ENCODE measurements around the gene NCKAP5. TPM values are rescaled to one million over a fixed set of nuclear protein-coding genes. Genes with fewer than 3 reads are reported as not detected.
A peak's percentile ranks its signal among the peaks of the same experiment; 100 is the strongest.

NCKAP5 gene
- total RNA-seq, 1 donor from 2014 or later, result 0.26 TPM

GRCh38 chr2:133489146-133489545 lies 79.1 kb downstream of the NCKAP5 start:
- FAIRE-seq (no peak), DNase-seq (ENCODE audit: low read depth) (no peak)
- no peaks in the 10 kb centered on the region for H3K36me3 ChIP-seq (ENCODE audit: control insufficient read depth, insufficient read depth, low read length)
- TF ChIP-seq CTCF (IDR thresholded peaks at IDR 0.05; ENCODE audit: insufficient read depth, low read length, severe bottlenecking), result no peak
- H3K27me3 ChIP-seq (ENCODE audit: control insufficient read depth, insufficient read depth, low read length), result no peaks in the 10 kb centered on the region
- H3K4me3 ChIP-seq (ENCODE audit: low read depth, low read length), result no peak overlapping the region

- no peak overlapping the region for H3K4me3 ChIP-seq (ENCODE audit: low read depth, low read length)
- TF ChIP-seq CTCF (IDR thresholded peaks at IDR 0.05; ENCODE audit: insufficient read depth, low read length, severe bottlenecking), result no peak
- no peaks in the 10 kb centered on the region for H3K36me3 ChIP-seq (ENCODE audit: control insufficient read depth, insufficient read depth, low read length)
- FAIRE-seq (no peak), DNase-seq (ENCODE audit: low read depth) (no peak)
- H3K27me3 ChIP-seq (ENCODE audit: control insufficient read depth, insufficient read depth, low read length), result no peaks in the 10 kb centered on the region
Observed at GRCh38 chr2:133486771-133487191, 81.5 kb downstream of the NCKAP5 start.

GRCh38 chr2:133485868-133486267 lies 82.4 kb downstream of the NCKAP5 start:
- FAIRE-seq (peak; percentile 23), DNase-seq (ENCODE audit: low read depth) (no peak)
- Histone ChIP-seq H3K36me3 (ENCODE audit: control insufficient read depth, insufficient read depth, low read length) (no peaks in the 10 kb centered on the region), H3K4me3 (ENCODE audit: low read depth, low read length) (no peak overlapping the region), H3K27me3 (ENCODE audit: control insufficient read depth, insufficient read depth, low read length) (no peaks in the 10 kb centered on the region)
- TF ChIP-seq CTCF (IDR thresholded peaks at IDR 0.05; ENCODE audit: insufficient read depth, low read length, severe bottlenecking), result no peak

- DNase-seq (ENCODE audit: low read depth) (no peak), FAIRE-seq (no peak)
- Histone ChIP-seq H3K36me3 (ENCODE audit: control insufficient read depth, insufficient read depth, low read length) (no peaks in the 10 kb centered on the region), H3K4me3 (ENCODE audit: low read depth, low read length) (no peak overlapping the region), H3K27me3 (ENCODE audit: control insufficient read depth, insufficient read depth, low read length) (no peaks in the 10 kb centered on the region)
- TF ChIP-seq CTCF (IDR thresholded peaks at IDR 0.05; ENCODE audit: insufficient read depth, low read length, severe bottlenecking), result no peak
Observed at GRCh38 chr2:133484784-133485183, 83.5 kb downstream of the NCKAP5 start.

- Histone ChIP-seq H3K27me3 (ENCODE audit: control insufficient read depth, insufficient read depth, low read length) (no peaks in the 10 kb centered on the region), H3K4me3 (ENCODE audit: low read depth, low read length) (no peak overlapping the region), H3K36me3 (ENCODE audit: control insufficient read depth, insufficient read depth, low read length) (no peaks in the 10 kb centered on the region)
- TF ChIP-seq CTCF (IDR thresholded peaks at IDR 0.05; ENCODE audit: insufficient read depth, low read length, severe bottlenecking), result no peak
- FAIRE-seq, result no peak
- DNase-seq (ENCODE audit: low read depth), result no peak
Observed at GRCh38 chr2:133484106-133484505, 84.2 kb downstream of the NCKAP5 start.

GRCh38 chr2:133483181-133483580 lies 85.1 kb downstream of the NCKAP5 start:
- DNase-seq (ENCODE audit: low read depth) (no peak), FAIRE-seq (no peak)
- H3K27me3 ChIP-seq (ENCODE audit: control insufficient read depth, insufficient read depth, low read length), result no peaks in the 10 kb centered on the region
- no peak for TF ChIP-seq CTCF (IDR thresholded peaks at IDR 0.05; ENCODE audit: insufficient read depth, low read length, severe bottlenecking)
- no peak overlapping the region for H3K4me3 ChIP-seq (ENCODE audit: low read depth, low read length)
- H3K36me3 ChIP-seq (ENCODE audit: control insufficient read depth, insufficient read depth, low read length), result no peaks in the 10 kb centered on the region

Measured in bronchial epithelial cell (primary cell).